GM10266 (cell line): Measurements from ENCODE around the gene HEYL.

Experiments used
- DNase-seq: peaks from one replicate; pipeline ENCODE4 v3.0.0; 2012; ENCODE audit errors: extremely low spot score
- TF ChIP-seq, protein P1 (sequence below): IDR thresholded peaks from 2 replicates; pipeline ENCODE4 v1.5.1; 2012; ENCODE audit warnings: mild to moderate bottlenecking, low read depth; ENCODE audit not compliant: control insufficient read depth, insufficient read depth; ENCODE audit errors: missing control alignments

Gene HEYL

DNA sequence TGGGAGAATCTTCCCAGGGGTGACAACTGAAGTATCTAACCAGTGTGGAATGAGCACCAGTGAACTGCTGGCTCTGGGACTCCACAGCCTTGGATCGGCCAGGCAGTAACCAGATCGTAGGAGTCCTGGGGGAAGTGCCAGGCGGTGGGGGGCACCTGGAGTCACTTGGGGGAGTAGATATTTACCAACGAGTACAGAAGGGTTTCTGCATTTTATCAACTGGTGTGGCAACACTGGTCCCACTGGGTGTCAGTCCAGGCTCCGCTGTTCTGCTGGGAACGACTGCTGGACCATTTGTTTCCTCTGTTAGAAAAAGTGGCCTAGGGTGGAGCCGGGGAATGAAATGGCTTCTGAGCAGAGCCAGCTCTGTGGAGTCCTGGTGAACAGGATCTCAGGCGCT, 14.4 kb downstream of the HEYL start:
- no peak for DNase-seq
- TF ChIP-seq, protein P1, sequence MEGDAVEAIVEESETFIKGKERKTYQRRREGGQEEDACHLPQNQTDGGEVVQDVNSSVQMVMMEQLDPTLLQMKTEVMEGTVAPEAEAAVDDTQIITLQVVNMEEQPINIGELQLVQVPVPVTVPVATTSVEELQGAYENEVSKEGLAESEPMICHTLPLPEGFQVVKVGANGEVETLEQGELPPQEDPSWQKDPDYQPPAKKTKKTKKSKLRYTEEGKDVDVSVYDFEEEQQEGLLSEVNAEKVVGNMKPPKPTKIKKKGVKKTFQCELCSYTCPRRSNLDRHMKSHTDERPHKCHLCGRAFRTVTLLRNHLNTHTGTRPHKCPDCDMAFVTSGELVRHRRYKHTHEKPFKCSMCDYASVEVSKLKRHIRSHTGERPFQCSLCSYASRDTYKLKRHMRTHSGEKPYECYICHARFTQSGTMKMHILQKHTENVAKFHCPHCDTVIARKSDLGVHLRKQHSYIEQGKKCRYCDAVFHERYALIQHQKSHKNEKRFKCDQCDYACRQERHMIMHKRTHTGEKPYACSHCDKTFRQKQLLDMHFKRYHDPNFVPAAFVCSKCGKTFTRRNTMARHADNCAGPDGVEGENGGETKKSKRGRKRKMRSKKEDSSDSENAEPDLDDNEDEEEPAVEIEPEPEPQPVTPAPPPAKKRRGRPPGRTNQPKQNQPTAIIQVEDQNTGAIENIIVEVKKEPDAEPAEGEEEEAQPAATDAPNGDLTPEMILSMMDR = no peak

DNA sequence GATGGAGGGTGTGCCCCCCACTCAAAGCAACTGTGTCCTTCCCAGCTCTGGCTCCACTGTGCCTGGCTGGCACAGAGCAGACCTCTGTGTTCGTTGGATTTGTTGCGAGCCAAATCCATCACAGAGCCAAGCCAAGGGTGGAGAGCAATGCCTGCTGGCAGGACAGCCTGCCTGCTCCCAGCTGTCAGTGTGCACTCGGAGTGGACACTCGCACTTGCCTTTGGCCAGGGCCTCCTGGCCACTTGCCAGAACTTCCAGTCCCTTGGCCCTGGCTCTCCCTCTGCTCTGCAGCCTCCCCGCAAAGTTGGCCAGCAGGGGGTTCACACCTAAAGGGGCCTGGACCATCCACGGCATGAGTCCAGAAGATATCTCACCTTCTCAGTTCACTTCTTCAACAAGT, 16.4 kb downstream of the HEYL start:
- TF ChIP-seq, protein P1 = no peak
- no peak for DNase-seq

DNA sequence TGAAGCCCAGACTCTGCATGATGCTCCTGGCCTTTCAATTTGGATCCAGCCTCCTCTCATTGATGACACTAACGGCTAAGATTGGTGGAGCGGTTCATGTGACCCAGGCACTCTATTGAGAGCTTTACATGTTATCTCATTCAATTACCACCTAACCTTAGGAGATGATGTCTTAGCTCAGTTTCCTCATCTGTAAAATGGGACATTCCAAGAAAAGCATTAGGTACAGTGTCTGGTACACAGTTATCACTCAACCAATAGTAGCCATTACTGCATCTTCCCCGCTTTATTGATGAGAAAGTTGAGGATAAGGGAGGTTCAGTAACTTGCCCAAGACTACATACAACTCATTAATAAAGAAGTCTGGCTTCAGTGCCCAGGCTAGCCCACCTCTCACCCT, 17.0 kb downstream of the HEYL start:
- DNase-seq = no peak

DNA sequence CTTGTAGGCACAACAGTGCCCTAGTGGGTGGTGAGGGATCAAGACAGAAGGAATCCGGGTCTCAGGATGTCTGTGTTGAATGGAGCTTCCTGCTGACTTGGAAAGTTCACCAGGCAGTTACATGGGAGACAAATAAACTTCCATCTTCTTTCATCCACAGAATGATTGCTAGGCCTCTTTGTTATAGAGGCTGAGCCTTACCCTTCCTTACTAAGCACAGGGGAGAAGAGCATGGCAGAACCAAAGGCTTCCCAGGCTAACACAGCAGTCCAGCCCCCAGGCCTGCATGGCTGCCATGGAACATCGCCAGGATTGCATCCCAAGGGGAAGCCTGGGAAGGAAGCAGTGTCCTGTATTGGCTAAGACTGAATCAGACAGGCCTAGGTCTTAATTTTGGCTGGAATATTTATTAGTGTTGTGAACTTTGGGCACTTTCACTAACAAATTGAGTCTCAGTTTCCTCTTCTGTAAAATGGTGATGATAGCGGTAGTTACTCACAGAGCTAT, 18.7 kb downstream of the HEYL start:
- TF ChIP-seq, protein P1 = no peak
- DNase-seq = no peak

More for the DNA sequence above, 17.0 kb downstream of the HEYL start:
- TF ChIP-seq, protein P1 = no peak

DNA sequence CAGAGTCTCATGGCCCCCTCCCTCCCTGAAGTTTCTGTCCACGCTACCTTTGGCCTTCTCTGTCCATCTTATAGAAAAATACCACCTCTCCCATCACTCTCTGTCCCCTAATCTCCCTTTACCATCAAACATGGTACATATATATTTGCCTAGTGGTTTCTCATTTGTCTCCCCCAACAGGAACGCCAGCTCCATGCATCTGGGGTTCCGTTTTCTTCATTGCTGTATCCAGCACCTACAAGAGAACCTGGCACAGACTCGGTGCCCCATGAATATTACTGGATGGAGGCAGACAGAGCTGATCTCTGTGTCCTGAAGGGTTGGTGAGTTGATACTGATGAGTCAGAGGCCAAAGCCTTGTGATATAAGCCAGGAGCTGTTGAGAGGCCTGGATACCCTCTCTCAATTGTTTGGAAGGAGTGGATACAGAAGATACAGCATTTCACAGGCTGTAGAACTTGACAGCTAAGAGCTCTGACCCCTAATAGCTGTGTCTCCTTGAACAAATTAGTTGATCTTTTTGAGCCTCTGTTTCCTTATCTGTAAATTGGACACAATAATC, 21.9 kb downstream of the HEYL start:
- no peak for DNase-seq

DNA sequence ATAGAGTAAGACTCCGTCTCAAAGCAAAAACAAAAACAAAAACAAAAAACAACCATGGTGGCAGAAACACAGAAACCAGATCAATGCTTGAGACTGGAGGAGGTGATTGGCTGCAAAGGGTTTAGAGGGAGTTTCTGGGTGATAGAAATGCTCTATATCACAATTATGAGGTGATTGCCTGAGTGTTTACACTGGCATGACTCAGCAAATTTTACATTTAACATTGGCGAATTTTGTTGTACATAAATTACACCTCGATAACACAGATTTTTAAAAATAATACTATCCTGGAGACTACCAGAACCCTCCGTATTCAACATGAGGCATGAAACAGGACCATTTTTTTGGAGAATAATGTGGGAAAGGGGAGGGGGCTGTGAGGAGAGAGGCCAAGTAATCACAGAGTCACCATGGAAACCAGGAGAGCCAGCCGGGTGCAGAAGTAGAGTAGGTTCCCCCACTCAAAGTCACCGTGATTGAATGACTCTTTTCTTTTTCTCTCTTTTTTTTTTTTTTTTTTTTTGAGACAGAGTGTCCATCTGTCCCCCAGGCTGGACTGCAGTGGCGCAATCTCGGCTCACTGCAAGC, 24.3 kb downstream of the HEYL start:
- DNase-seq = no peak
- TF ChIP-seq, protein P1 = no peak

More for the DNA sequence above, 21.9 kb downstream of the HEYL start:
- TF ChIP-seq, protein P1 = no peak

DNA sequence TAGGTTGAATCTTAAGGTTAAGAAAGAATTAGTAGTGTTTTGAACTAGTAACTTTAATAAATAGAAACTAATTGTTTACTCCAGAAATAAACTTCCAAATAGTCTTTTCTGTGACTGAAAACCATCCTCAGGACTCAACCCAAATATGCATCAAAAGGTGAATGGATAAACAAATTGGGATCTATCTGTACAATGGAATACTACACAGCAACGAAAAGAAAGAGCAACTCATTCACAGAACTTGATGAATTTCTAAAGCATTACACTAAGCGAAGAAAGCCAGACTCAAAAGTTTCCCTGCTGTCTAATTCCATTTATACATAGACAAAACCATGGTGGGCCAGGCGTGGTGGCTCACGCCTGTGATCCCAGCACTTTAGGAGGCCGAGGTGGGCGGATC, 25.0 kb downstream of the HEYL start:
- TF ChIP-seq, protein P1 = no peak
- DNase-seq = no peak
